Adipocyte (in vitro differentiated cells): Measurements from ENCODE around the gene KIFC1.
"Not testable (repeated sequence)": the region's sequence is repeated elsewhere in the genome, so short reads cannot be mapped to it uniquely, and the experiment has no call there.

Experiments
- DNase-seq: peaks from one replicate; pipeline ENCODE4 v3.0.0-alpha.2; 2015; ENCODE audit warnings: low read depth
- H3K27me3 ChIP-seq: replicated peaks from 2 replicates; pipeline ENCODE4 v1.7.0; 2013; ENCODE audit warnings: mild to moderate bottlenecking, low read length, moderate library complexity; ENCODE audit not compliant: control insufficient read depth, insufficient read depth
- H3K36me3 ChIP-seq: 2 replicates; pipeline ENCODE4 v1.7.0; 2013; ENCODE audit warnings: low read length, mild to moderate bottlenecking, moderate library complexity; ENCODE audit not compliant: control insufficient read depth, insufficient read depth, severe bottlenecking
- H3K4me1 ChIP-seq: 2 replicates; pipeline ENCODE4 v1.7.0; 2013; ENCODE audit warnings: mild to moderate bottlenecking, low read length, moderate library complexity; ENCODE audit not compliant: control insufficient read depth, insufficient read depth
- H3K4me3 ChIP-seq: 2 replicates; pipeline ENCODE4 v1.7.0; 2013; ENCODE audit warnings: mild to moderate bottlenecking, low read length, moderate library complexity
- H3K9ac ChIP-seq: 2 replicates; pipeline ENCODE4 v1.7.0; 2013; ENCODE audit warnings: mild to moderate bottlenecking, low read length, moderate library complexity
- H3K9me3 ChIP-seq: 2 replicates; pipeline ENCODE4 v1.7.0; 2013; ENCODE audit warnings: mild to moderate bottlenecking, low read length, moderate library complexity; ENCODE audit not compliant: control insufficient read depth

Gene KIFC1

DNA sequence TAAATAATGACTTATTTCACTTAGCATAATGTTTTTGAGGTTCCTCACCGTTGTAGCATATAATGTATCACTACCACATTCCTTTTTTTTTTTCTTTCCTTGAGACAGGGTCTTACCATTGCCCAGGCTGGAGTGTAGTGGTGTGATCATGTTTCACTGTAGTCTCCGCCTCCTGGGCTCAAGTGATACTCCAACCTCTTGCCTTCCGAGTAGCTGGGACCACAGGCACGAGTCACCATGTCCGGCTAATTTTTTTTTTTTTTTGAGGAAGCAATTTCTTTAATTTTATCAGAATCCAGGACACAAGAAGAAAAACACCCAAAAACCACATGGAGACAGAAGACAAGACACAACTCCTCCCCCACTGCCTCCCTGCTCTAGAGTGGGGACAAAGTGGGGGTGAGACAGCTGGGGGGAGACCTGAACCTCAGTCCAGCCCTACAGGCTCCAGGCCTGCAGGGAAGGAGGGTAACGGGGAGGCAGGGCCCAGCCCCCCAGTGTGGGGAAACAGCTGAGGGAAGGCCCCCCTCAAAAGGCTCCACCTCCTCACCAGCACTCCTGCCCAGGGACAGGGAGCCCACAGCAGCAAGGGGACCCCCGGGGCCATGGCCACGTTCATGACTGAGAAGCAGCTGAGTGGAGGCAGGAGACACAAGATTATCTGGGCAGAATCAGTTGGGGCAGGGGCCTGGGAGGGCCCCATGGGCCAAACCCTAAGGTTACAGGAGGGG is 27.0 kb upstream of the KIFC1 start:
- not testable (repeated sequence) for H3K9ac ChIP-seq, H3K4me3 ChIP-seq, H3K9me3 ChIP-seq, H3K4me1 ChIP-seq, H3K27me3 ChIP-seq, H3K36me3 ChIP-seq
- DNase-seq = peak; percentile 17

DNA sequence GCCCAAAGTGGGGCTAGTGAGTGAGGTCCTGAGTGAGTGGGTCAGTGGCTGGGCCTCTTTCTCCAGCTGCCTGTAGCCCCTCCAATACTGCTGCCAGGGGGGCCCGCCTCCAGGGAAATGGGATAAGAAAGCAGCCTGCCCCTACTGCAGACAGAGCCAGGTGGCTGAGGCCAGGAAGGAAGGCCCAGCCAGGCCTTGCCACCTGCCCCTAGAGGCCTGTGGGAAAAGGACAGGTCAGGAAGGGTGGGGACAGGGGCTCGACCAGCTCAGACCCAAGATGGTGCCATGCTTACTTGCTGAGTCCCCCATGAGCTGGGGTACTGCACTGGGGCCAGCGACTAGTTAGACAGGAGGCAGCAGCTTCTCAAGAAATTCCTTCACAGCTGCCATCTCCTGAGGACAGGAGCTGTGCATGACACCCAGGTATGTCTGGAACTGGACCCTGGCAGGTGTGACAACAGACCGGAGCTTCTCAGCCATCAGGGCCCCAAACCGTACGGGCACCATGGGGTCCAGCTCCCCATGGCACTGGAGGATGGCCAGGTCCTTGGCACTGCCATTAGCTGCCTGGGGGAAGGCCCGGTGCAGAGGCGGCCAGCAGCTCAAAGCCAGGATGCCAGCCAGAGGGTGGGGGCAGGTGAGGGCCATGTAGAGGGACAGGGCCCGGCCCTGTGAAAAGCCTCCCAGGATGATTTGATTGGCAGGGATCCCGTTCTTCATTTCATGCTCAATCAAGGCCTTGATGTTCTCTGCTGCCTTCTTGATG is 26.2 kb upstream of the KIFC1 start:
- not testable (repeated sequence) for H3K4me3 ChIP-seq, H3K9me3 ChIP-seq, H3K9ac ChIP-seq, H3K27me3 ChIP-seq, DNase-seq, H3K36me3 ChIP-seq, H3K4me1 ChIP-seq

DNA sequence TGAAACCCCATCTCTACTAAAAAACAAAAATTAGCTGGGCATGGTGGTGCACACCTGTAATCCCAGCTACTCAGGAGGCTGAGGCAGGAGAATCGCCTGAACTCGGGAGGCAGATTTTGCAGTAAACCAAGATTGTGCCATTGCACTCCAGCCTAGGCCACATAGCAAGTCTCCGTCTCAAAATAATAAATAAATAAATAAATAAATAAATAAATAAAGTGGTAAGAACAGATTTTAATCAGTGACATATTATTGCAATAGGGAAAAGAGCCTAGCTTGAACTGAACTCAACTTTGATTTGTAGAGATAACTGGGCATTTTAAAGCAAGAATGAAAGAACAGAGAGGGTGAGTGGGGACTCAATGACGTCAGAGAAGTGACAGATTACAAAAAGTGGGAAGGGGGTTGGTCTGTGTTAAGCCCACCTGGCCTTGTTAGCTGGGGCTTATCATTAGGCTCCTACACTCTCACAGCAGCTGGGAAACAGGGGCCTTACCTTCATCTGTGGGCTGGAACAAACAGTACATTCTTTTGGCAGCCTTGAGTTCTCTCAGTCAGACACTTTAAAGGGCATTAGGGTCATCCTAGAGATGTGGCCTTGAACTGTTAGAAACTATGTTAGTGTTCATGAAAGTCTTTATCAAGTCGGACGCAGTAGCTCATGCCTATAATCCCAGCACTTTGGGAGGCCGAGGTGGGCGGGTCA is 24.5 kb upstream of the KIFC1 start:
- no peaks in the 10 kb centered on the region for H3K27me3 ChIP-seq
- no peak overlapping the region for H3K4me3 ChIP-seq
- H3K9me3 ChIP-seq = no peaks in the 10 kb centered on the region
- no peak for DNase-seq
- H3K9ac ChIP-seq = no peak overlapping the region
- H3K4me1 ChIP-seq = no peaks in the 10 kb centered on the region
- H3K36me3 ChIP-seq = no peaks in the 10 kb centered on the region

DNA sequence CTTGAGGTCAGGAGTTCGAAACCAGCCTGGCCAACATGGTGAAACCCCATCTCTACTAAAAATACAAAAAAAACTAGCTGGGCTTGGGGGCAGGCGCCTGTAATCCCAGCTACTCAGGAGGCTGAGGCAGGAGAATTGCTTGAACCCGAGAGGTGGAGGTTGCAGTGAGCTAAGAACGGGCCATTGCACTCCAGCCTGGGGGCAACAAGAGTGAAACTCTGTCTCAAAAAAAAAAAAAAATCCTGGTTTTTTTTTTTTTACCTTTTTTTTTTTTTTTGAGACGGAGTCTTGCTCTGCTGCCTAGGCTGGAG is 24.0 kb upstream of the KIFC1 start:
- not testable (repeated sequence) for H3K36me3 ChIP-seq, DNase-seq, H3K27me3 ChIP-seq, H3K9ac ChIP-seq, H3K4me1 ChIP-seq, H3K4me3 ChIP-seq, H3K9me3 ChIP-seq

DNA sequence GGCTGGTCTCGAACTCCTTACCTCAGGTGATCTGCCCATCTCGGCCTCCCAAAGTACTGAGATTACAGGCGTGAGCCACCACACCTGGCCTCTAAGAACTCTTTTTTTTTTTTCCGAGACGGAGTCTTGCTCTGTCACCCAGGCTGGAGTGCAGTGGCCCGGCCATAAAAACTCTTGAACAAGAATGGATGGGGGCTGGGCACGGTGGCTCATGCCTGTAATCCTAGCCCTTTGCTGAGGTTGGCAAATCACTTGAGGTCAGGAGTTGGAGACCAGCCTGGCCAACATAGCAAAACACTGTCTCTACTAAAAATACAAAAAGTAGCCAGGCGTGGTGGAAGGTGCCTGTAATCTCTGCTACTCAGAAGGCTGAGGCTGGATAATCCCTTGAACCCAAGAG is 19.7 kb upstream of the KIFC1 start:
- H3K4me1 ChIP-seq = peaks cover 29% of the 10 kb centered on the region
- not testable (repeated sequence) for H3K27me3 ChIP-seq, H3K9me3 ChIP-seq, DNase-seq, H3K4me3 ChIP-seq, H3K36me3 ChIP-seq, H3K9ac ChIP-seq

GRCh38 chr6:33372526-33373123 is 19.0 kb upstream of the KIFC1 start:
- Histone ChIP-seq H3K9me3 (no peaks in the 10 kb centered on the region), H3K27me3 (no peaks in the 10 kb centered on the region), H3K4me1 (peaks cover 36% of the 10 kb centered on the region), H3K36me3 (no peaks in the 10 kb centered on the region), H3K9ac (no peak overlapping the region), H3K4me3 (no peak overlapping the region)
- no peak for DNase-seq

DNA sequence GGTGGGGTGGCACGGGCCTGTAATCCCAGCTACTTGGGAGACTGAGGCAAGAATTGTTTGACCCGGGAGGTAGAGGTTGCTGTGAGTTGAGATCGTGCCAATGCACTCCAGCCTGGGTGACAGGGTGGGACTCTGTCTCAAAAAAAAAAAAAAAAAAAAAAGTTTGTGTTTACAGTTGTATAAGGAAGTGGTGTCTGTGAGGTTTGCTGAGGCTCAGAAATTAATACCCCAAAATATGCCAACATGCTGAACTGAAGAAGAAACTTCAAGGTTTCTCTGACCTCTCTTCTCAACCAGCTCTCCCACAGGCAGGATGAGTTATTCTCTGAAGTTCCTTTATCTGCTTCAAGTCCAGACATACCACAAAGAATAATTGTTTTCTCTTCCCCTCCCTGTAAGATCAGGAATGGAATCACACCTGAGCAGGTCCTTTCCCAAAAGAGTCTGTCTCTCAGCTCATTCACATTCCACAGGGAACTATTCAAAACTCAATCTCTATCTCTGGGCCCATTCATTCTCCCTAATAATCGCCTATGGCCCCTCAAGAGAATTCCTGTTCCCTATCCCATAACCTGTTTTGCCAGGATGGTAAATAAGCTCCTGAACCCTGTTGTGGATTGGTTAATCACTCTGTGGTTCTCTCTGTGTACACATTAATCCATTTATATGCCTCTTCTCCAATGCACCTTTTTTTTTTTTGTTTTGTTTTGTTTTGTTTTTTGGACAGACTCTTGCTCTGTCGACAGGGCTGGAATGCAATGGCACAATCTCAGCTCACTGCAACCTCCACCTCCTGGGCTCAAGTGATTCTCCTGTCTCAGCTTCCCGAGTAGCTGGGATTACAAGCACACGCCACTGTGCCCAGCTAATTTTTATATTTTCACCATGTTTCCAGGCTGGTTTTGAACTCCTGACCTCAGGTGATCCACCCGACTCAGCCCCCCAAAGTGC is 17.4 kb upstream of the KIFC1 start:
- Histone ChIP-seq H3K4me3 (peak overlapping the region; percentile 64), H3K27me3 (no peaks in the 10 kb centered on the region), H3K36me3 (no peaks in the 10 kb centered on the region), H3K9me3 (no peaks in the 10 kb centered on the region), H3K9ac (peak overlapping the region; percentile 53), H3K4me1 (peaks cover 38% of the 10 kb centered on the region)
- peak; percentile 3 for DNase-seq

DNA sequence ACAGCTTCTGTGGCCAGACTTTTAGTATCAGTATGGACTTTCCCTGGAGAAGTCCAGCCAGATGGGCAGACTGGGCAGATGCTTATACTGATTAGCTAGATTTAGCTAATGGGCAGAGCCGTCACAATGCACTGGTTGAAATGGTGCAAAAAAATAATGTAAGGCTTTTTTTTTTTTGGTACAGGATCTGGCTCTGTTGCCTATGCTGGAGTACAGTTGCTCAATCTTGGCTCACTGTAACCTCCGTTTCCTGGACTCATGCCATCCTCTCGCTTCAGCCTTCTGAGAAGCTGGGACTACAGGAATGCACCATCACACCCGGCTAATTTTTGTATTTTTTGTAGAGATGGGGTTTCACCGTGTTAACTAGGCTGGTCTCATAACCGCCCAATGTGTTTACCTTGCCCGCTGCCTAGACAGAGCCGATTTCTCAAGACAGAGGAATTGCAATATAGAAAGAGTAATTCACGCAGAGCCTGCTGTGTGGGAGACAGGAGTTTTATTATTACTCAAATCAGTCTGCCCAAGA is 16.4 kb upstream of the KIFC1 start:
- H3K36me3 ChIP-seq = no peaks in the 10 kb centered on the region
- peaks cover 38% of the 10 kb centered on the region for H3K4me1 ChIP-seq
- peak overlapping the region; percentile 81 for H3K9ac ChIP-seq
- H3K27me3 ChIP-seq = no peaks in the 10 kb centered on the region
- DNase-seq = peak; percentile 94
- peak overlapping the region; percentile 64 for H3K4me3 ChIP-seq
- no peaks in the 10 kb centered on the region for H3K9me3 ChIP-seq

DNA sequence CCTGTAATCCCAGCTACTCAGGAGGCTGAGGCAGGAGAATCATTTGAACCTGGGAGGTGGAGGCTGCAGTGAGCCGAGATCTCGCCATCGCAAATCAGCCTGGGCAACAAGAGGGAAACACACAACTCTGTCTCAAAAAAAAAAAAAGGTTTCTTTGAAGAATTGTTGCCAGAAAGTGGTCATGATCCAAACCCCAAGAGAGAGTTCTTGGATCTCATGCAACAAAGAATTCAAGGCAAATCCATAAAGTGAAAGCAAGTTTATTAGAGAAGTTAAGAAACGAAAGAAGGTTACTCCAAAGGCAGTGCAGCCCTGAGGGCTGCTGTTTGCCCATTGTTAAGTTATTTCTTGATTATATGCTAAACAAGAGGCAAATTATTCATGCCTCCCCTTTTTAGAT is 14.5 kb upstream of the KIFC1 start:
- H3K36me3 ChIP-seq = no peaks in the 10 kb centered on the region
- no peak for DNase-seq
- peaks cover 38% of the 10 kb centered on the region for H3K4me1 ChIP-seq
- no peaks in the 10 kb centered on the region for H3K9me3 ChIP-seq
- H3K4me3 ChIP-seq = peak overlapping the region; percentile 71
- H3K27me3 ChIP-seq = no peaks in the 10 kb centered on the region
- H3K9ac ChIP-seq = peak overlapping the region; percentile 58

DNA sequence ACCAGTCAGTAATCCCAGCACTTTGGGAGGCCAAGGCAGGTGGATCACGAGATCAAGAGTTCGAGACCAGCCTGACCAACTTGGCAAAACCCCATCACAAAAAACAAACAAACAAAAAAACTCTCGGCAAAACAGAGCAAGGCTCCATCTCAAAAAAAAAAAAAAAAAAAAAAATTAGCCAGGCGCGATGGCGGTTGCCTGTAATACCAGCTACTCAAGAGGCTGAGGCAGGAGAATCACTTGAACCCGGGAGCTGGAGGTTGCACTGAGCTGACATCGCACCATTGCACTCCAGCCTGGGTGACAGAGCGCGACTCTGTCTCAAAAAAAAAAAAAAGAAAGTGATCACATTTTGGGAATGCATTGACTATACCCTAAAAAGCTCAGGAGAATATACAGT is 12.4 kb upstream of the KIFC1 start:
- not testable (repeated sequence) for H3K36me3 ChIP-seq, H3K9ac ChIP-seq, H3K9me3 ChIP-seq, H3K27me3 ChIP-seq, DNase-seq, H3K4me3 ChIP-seq
- H3K4me1 ChIP-seq = peaks cover 38% of the 10 kb centered on the region
